PC-3 (cell line): ENCODE measurements around the gene MYL10.

Experiments
- CTCF ChIP-seq: fragments of 300-600 bp; sonication (generic); conservative IDR thresholded peaks from 2 replicates; pipeline ENCODE4 v1.5.1; 2017; ENCODE audit warnings: antibody characterized with exemption, low read depth, mild to moderate bottlenecking, low read length
- EZH2 ChIP-seq: fragments of 300-600 bp; sonication (generic); IDR thresholded peaks from one replicate; pipeline ENCODE4 v1.6.1; 2017; ENCODE audit warnings: antibody characterized with exemption, mild to moderate bottlenecking, low read length; ENCODE audit not compliant: unreplicated experiment
- EZH2phosphoT487 ChIP-seq: fragments of 300-600 bp; sonication (generic); IDR thresholded peaks from 2 replicates; pipeline ENCODE4 v1.6.1; 2018; ENCODE audit warnings: mild to moderate bottlenecking, antibody characterized with exemption, low read length, borderline replicate concordance

- TF ChIP-seq CTCF (no peak), EZH2 (no peak), EZH2phosphoT487 (no peak)
Measured at GRCh38 chr7:101678658-101679057, 49.6 kb upstream of the MYL10 start.
